ENCODE data around the gene EEIG1. TPM values are rescaled to one million over a fixed set of nuclear protein-coding genes. Genes with fewer than 3 reads are reported as not detected.

The EEIG1 gene
- total and polyA plus RNA-seq, 10 of the 15 experiments (the other 5 are each of a cell fraction or from before 2014, with no cell fraction given), result 1.2 to 75.9 (median 9.0) TPM

GRCh38 chr9:127989094-127989493 is 8.3 kb upstream of the EEIG1 start:
- intact Hi-C loops (cut with micrococcal nuclease; ENCODE audit: unreplicated experiment), result no loop called here
- Histone ChIP-seq H3K79me2 (ENCODE audit: control insufficient read depth, insufficient read depth, low read length) (no peaks in the 10 kb centered on the region), H3K4me2 (ENCODE audit: control insufficient read depth, insufficient read depth) (no peak overlapping the region), H3K27me3 (replicated peaks in 1 of 2; ENCODE audit: control insufficient read depth in 2 of 2, insufficient read depth in 2 of 2, low read length in 1 of 2) (no peaks in the 10 kb centered on the region), H4K20me1 (ENCODE audit: control insufficient read depth, insufficient read depth) (no peaks in the 10 kb centered on the region), H3K9me3 (replicated peaks; ENCODE audit: control insufficient read depth, insufficient read depth, low read length) (no peaks in the 10 kb centered on the region), H3K4me3 (no peak overlapping the region), H2AFZ (ENCODE audit: control insufficient read depth, low read depth, low read length) (no peak overlapping the region), H3K4me1 (ENCODE audit: control insufficient read depth, insufficient read depth, low read length) (peaks cover 25% of the 10 kb centered on the region), H3K9ac (ENCODE audit: control insufficient read depth, insufficient read depth, low read length) (no peak overlapping the region), H3K27ac (ENCODE audit: control insufficient read depth, insufficient read depth) (no peak overlapping the region), H3K36me3 (ENCODE audit: control insufficient read depth in 2 of 2, insufficient read depth in 2 of 2, low read length in 1 of 2) (no peaks in the 10 kb centered on the region)
- FAIRE-seq, result no peak
- in situ Hi-C loops (cut with MboI), result no loop called here
- no peak for ATAC-seq
- DNase-seq (ENCODE audit: low read depth, low spot score), result no peak
- TF ChIP-seq ZNF24 (IDR thresholded peaks at IDR 0.05) (0 out of 2 replicates have a peak, but pooled peaks have one; percentile 54), HSF1 (IDR thresholded peaks at IDR 0.05; ENCODE audit: low read depth, low read length) (no peak)
- ChIA-PET RAD21 (ENCODE audit: unreplicated experiment) (interaction anchor here (1.6 kb wide), 1 partner anchor 34 kb away, joined by 4 read pairs; no protein-coding TSS in a partner anchor), POLR2A (interaction anchor here (0.5 kb wide), 1 partner anchor 75 kb away, joined by 4 read pairs; no protein-coding TSS in a partner anchor), SMC1A (ENCODE audit: uncharacterized antibody, unreplicated experiment) (no interaction called here), CTCF (no interaction called here)
- BruUV-seq (replicated peaks), result no TSS peak
- WGBS (ENCODE audit: insufficient coverage, insufficient replicate concordance, low lambda C conversion rate, missing lambda C conversion rate), result 95% methylated on average over 4 of the region's 4 CpGs

GRCh38 chr9:127987103-127987614 is 6.4 kb upstream of the EEIG1 start:
- no TSS peak for BruUV-seq (replicated peaks)
- Histone ChIP-seq H3K9ac (ENCODE audit: control insufficient read depth, insufficient read depth, low read length) (no peak overlapping the region), H3K79me2 (ENCODE audit: control insufficient read depth, insufficient read depth, low read length) (no peaks in the 10 kb centered on the region), H3K4me2 (ENCODE audit: control insufficient read depth, insufficient read depth) (peak overlapping the region; percentile 44; the same call in 1 of the 2 replicates), H3K27me3 (replicated peaks in 1 of 2; ENCODE audit: control insufficient read depth in 2 of 2, insufficient read depth in 2 of 2, low read length in 1 of 2) (no peaks in the 10 kb centered on the region), H3K27ac (ENCODE audit: control insufficient read depth, insufficient read depth) (no peak overlapping the region; the same call in 1 of the 2 replicates), H3K36me3 (ENCODE audit: control insufficient read depth in 2 of 2, insufficient read depth in 2 of 2, low read length in 1 of 2) (no peaks in the 10 kb centered on the region), H3K4me3 (no peak overlapping the region), H3K9me3 (replicated peaks; ENCODE audit: control insufficient read depth, insufficient read depth, low read length) (no peaks in the 10 kb centered on the region), H2AFZ (ENCODE audit: control insufficient read depth, low read depth, low read length) (peak overlapping the region; percentile 46; the same call in 1 of the 2 replicates), H3K4me1 (ENCODE audit: control insufficient read depth, insufficient read depth, low read length) (peaks cover 43% of the 10 kb centered on the region), H4K20me1 (ENCODE audit: control insufficient read depth, insufficient read depth) (no peaks in the 10 kb centered on the region)
- 20% methylated on average over 9 of the region's 9 CpGs for WGBS (ENCODE audit: insufficient coverage, insufficient replicate concordance, low lambda C conversion rate, missing lambda C conversion rate)
- RAD21 ChIA-PET (ENCODE audit: unreplicated experiment), result interaction anchor here (0.8 kb wide), 1 partner anchor 47 kb away, joined by 3 read pairs; no protein-coding TSS in a partner anchor
- SMC1A ChIA-PET (ENCODE audit: uncharacterized antibody, unreplicated experiment), result interaction anchor here (1.9 kb wide), 1 partner anchor 48 kb away, joined by 5 read pairs; no protein-coding TSS in a partner anchor
- intact Hi-C loops (cut with micrococcal nuclease; ENCODE audit: unreplicated experiment), result no loop called here
- ATAC-seq (peak; percentile 38), DNase-seq (ENCODE audit: low read depth, low spot score) (no peak), FAIRE-seq (no peak)
- in situ Hi-C loops (cut with MboI), result no loop called here
- CTCF ChIA-PET, result interaction anchor here (2.9 kb wide), 1 partner anchor 48 kb away, joined by 9 read pairs; no protein-coding TSS in a partner anchor
- POLR2A ChIA-PET, result no interaction called here
- TF ChIP-seq BHLHE40 (IDR thresholded peaks at IDR 0.05; ENCODE audit: borderline replicate concordance in 1 of 2, low read depth in 2 of 2, low read length in 1 of 2) (peak in 1 of 2 experiments; percentile 41; a peak in 2 of 4 replicates), ZBED1 (IDR thresholded peaks at IDR 0.05; ENCODE audit: borderline replicate concordance) (no peak), PKNOX1 (IDR thresholded peaks at IDR 0.05) (peak; percentile 71), RAD51 (IDR thresholded peaks at IDR 0.05) (no peak), IKZF2 (IDR thresholded peaks at IDR 0.05) (peak in 1 of 2 experiments; percentile 46; a peak in 2 of 4 replicates), CEBPZ (IDR thresholded peaks at IDR 0.05; ENCODE audit: low read depth, low read length) (no peak), NBN (IDR thresholded peaks at IDR 0.05) (no peak)
